K562 (cell line): Measurements from ENCODE around the gene TACSTD2. TPM values are rescaled to one million over a fixed set of nuclear protein-coding genes. Genes with fewer than 3 reads are reported as not detected.

Experiments
- FOS ChIP-seq: IDR thresholded peaks from 3 replicates; pipeline ENCODE4 v1.6.1; 2011; ENCODE audit not compliant: insufficient read length; ENCODE audit errors: extremely low read depth
- FOXK2 ChIP-seq, 2 experiments: fragments of 450-650 bp; IDR thresholded peaks in 1 of 2; conservative IDR thresholded peaks in 1 of 2; 2 replicates each; pipeline ENCODE4 v1.6.1; 2016; ENCODE audit warnings: low read depth in 2 of 2, mild to moderate bottlenecking in 1 of 2
- HDAC8 ChIP-seq: fragments of 450-650 bp; IDR thresholded peaks from 2 replicates; pipeline ENCODE4 v1.6.1; 2016; ENCODE audit warnings: mild to moderate bottlenecking, missing genetic modification characterization, moderate library complexity, missing compliant biosample characterization
- KLF10 ChIP-seq: fragments of 250-450 bp; sonication (Bioruptor Pico); IDR thresholded peaks from 2 replicates; pipeline ENCODE4 v1.6.1; 2021; ENCODE audit warnings: matching md5 sums
- MXI1 ChIP-seq: IDR thresholded peaks from 2 replicates; pipeline ENCODE4 v1.6.1; 2011; ENCODE audit warnings: low read depth, mild to moderate bottlenecking, improper control_type of control experiment, low read length
- REST ChIP-seq, 2 experiments: fragments of 450-650 bp; formaldehyde crosslinking in 1 of 2; IDR thresholded peaks; 2 replicates each; pipeline versions ENCODE4 v1.4.0 to v1.6.1; 2014 to 2020; ENCODE audit warnings: mild to moderate bottlenecking in 2 of 2, borderline replicate concordance in 1 of 2, low read depth in 1 of 2
- SMAD4 ChIP-seq: fragments of 250-450 bp; sonication (Bioruptor Pico); conservative IDR thresholded peaks from 2 replicates; pipeline ENCODE4 v1.8.0; 2021; ENCODE audit warnings: inconsistent platforms, mild to moderate bottlenecking, moderate library complexity
- SREBF2 ChIP-seq: sonication (generic); formaldehyde crosslinking; IDR thresholded peaks from 2 replicates; pipeline ENCODE4 v1.4.0; 2020; ENCODE audit warnings: mild to moderate bottlenecking, missing genetic modification reagents
- TFAP4 ChIP-seq: sonication (generic); formaldehyde crosslinking; IDR thresholded peaks from 2 replicates; pipeline ENCODE4 v1.8.0; 2022; ENCODE audit warnings: missing genetic modification reagents, mild to moderate bottlenecking, moderate library complexity, borderline replicate concordance
- TRIM24 ChIP-seq, 2 experiments: fragments of 450-650 bp; IDR thresholded peaks; 2 replicates each; pipeline ENCODE4 v1.6.1; 2016
- ZFP36 ChIP-seq: fragments of 150-350 bp; IDR thresholded peaks from 2 replicates; pipeline ENCODE4 v1.6.1; 2018; ENCODE audit warnings: low read length, low read depth; ENCODE audit not compliant: partially characterized antibody
- polyA plus RNA-seq, 8 experiments: library from polyadenylated mRNA; depleted of rRNA in 4 of 8; stranded (reverse) in 5 of 8; unstranded in 3 of 8; fragments of >200 nt; fragmentation: Nextera tagmentation in 2 of 8; fragmentation: Illumina TruSeq in 1 of 8; extraction: Ambion mirVana in 2 of 8; extraction: Trizol in 1 of 8; gene quantifications; 2 replicates each; pipeline versions ENCODE4 v1.2.1 to v1.2.3, GENCODE V29; 2011 to 2014; ENCODE audit warnings: inconsistent platforms in 1 of 8, missing spikeins in 1 of 8
- total RNA-seq, 7 experiments: library from RNA; depleted of rRNA in 6 of 7; stranded (reverse); fragments of >200 nt in 6 of 7; fragmentation: Illumina TruSeq in 2 of 7; extraction: Trizol in 2 of 7; gene quantifications; 2 replicates each; pipeline versions ENCODE4 v1.2.1 to v1.2.3, GENCODE V29; 2011 to 2021; ENCODE audit warnings: low replicate concordance in 1 of 7
- TF ChIP-seq, protein P1 (sequence below): sonication (generic); formaldehyde crosslinking; IDR thresholded peaks from 2 replicates; pipeline ENCODE4 v1.8.1; 2023; ENCODE audit warnings: mild to moderate bottlenecking, missing genetic modification reagents

Gene TACSTD2
- total and polyA plus RNA-seq, 9 of the 15 experiments (the other 6 are each of a cell fraction or from before 2014, with no cell fraction given) = 0.04 to 0.31 TPM; not detected in 7

DNA sequence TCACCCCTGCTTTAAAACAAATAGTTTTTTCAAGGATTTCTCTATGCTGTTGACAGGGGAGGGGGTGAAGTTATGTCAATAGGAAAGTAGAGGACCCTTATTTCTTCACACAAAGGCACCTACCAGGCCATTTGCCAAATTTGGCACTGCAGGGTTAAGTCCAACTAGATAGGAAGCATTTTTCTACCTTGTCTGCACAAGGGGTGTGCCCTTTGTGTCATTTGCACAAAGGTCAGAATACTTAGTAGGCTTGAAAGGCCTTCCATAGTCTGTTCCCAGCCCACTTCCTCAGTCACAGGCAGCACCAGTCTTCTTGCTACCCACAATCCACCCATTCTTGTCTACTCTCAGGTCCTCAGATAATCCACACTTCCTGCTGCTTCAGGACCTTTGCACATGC, 7.0 kb downstream of the TACSTD2 start (continued):
- TF ChIP-seq REST (IDR thresholded peaks at IDR 0.05; ENCODE audit: borderline replicate concordance) (no peak), REST (CRISPR knock-in tag; IDR thresholded peaks at IDR 0.05; ENCODE audit: low read depth) (no peak), TRIM24 (IDR thresholded peaks at IDR 0.05) (no peak), MXI1 (no peak), ZFP36 (no peak), FOXK2 (conservative IDR thresholded peaks at IDR 0.05 in 1 of 2, IDR thresholded peaks at IDR 0.05 in 1 of 2; ENCODE audit: low read depth in 2 of 2) (no peak), HDAC8 (no peak), KLF10 (no peak), TFAP4 (no peak), FOS (no peak), SREBF2 (CRISPR knock-in tag) (no peak), SMAD4 (CRISPR knock-in tag) (no peak)
- TF ChIP-seq, protein P1, sequence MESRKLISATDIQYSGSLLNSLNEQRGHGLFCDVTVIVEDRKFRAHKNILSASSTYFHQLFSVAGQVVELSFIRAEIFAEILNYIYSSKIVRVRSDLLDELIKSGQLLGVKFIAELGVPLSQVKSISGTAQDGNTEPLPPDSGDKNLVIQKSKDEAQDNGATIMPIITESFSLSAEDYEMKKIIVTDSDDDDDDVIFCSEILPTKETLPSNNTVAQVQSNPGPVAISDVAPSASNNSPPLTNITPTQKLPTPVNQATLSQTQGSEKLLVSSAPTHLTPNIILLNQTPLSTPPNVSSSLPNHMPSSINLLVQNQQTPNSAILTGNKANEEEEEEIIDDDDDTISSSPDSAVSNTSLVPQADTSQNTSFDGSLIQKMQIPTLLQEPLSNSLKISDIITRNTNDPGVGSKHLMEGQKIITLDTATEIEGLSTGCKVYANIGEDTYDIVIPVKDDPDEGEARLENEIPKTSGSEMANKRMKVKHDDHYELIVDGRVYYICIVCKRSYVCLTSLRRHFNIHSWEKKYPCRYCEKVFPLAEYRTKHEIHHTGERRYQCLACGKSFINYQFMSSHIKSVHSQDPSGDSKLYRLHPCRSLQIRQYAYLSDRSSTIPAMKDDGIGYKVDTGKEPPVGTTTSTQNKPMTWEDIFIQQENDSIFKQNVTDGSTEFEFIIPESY (CRISPR knock-in tag) = no peak
- TF ChIP-seq, all 486 proteins: peak for 0
